ENCODE data around the gene SYT15. TPM values are rescaled to one million over a fixed set of nuclear protein-coding genes. Genes with fewer than 3 reads are reported as not detected.
"Not testable (repeated sequence)": the region's sequence is repeated elsewhere in the genome, so short reads cannot be mapped to it uniquely, and the experiment has no call there.

The SYT15 gene
- polyA plus RNA-seq, 1 of the 3 experiments (the other 2 are of a cell fraction) = 0.07 TPM

GRCh38 chr10:46616227-46616626 is 37.3 kb downstream of the SYT15 start:
- H3K79me2 ChIP-seq (ENCODE audit: insufficient read depth); DNase-seq; H3K9me2 ChIP-seq; H3K36me3 ChIP-seq (replicated peaks in 1 of 2; ENCODE audit: control insufficient read depth in 1 of 2, insufficient read depth in 2 of 2, low read length in 1 of 2); H3F3A ChIP-seq (replicated peaks; ENCODE audit: insufficient read depth); H3K27ac ChIP-seq (ENCODE audit: low read depth in 2 of 2, low read length in 1 of 2); H3K4me3 ChIP-seq (ENCODE audit: low read depth in 2 of 2, low read length in 1 of 2); H3K27me3 ChIP-seq (ENCODE audit: insufficient read depth); H3K4me2 ChIP-seq; H2AFZ ChIP-seq (ENCODE audit: low read depth); H3K4me1 ChIP-seq (ENCODE audit: control insufficient read depth in 1 of 2, insufficient read depth in 2 of 2, low read depth in 1 of 2, low read length in 1 of 2); H3K9ac ChIP-seq; POLR2A ChIA-PET; CTCF ChIA-PET; H4K20me1 ChIP-seq (ENCODE audit: insufficient read depth); H3K9me3 ChIP-seq: not testable (repeated sequence)
- WGBS (ENCODE audit: low lambda C conversion rate) = no CpG with 5 or more reads among the region's 3 CpGs

GRCh38 chr10:46617134-46617533 is 38.2 kb downstream of the SYT15 start:
- H3K9me2 ChIP-seq; DNase-seq; H2AFZ ChIP-seq (ENCODE audit: low read depth); H3K4me3 ChIP-seq (ENCODE audit: low read depth in 2 of 2, low read length in 1 of 2); CTCF ChIA-PET; H3K79me2 ChIP-seq (ENCODE audit: insufficient read depth); H3K4me1 ChIP-seq (ENCODE audit: control insufficient read depth in 1 of 2, insufficient read depth in 2 of 2, low read depth in 1 of 2, low read length in 1 of 2); H3K9me3 ChIP-seq; H3K27me3 ChIP-seq (ENCODE audit: insufficient read depth); H3K36me3 ChIP-seq (replicated peaks in 1 of 2; ENCODE audit: control insufficient read depth in 1 of 2, insufficient read depth in 2 of 2, low read length in 1 of 2); H3K27ac ChIP-seq (ENCODE audit: low read depth in 2 of 2, low read length in 1 of 2); H3K9ac ChIP-seq; H3F3A ChIP-seq (replicated peaks; ENCODE audit: insufficient read depth); H4K20me1 ChIP-seq (ENCODE audit: insufficient read depth); POLR2A ChIA-PET; H3K4me2 ChIP-seq: not testable (repeated sequence)
- 27% methylated on average over 3 of the region's 4 CpGs for WGBS (ENCODE audit: low lambda C conversion rate)

DNA sequence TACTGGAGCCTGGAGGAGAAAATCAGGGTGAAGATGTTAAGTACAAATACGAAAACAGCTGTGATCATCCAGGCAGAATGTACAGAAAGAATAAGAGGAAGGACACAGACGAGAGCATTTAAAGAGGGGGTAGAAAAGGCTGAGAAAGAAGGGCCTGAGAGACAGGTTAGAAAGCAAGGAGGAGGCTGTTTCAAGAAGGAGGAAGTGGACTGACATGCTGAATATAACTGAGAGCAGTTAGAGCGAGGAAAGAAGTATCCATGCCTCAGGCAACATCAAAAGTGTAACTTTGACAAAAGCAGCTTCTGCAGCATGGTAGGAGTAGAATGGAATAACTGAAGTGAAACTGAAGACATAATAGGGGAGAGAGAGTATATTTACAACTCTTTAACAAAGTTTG is 39.0 kb downstream of the SYT15 start:
- H4K20me1 ChIP-seq (ENCODE audit: insufficient read depth); H3K4me3 ChIP-seq (ENCODE audit: low read depth in 2 of 2, low read length in 1 of 2); H3F3A ChIP-seq (replicated peaks; ENCODE audit: insufficient read depth); CTCF ChIA-PET; H3K27ac ChIP-seq (ENCODE audit: low read depth in 2 of 2, low read length in 1 of 2); H3K4me2 ChIP-seq; H2AFZ ChIP-seq (ENCODE audit: low read depth); H3K27me3 ChIP-seq (ENCODE audit: insufficient read depth); POLR2A ChIA-PET; H3K9me2 ChIP-seq; H3K9me3 ChIP-seq; H3K79me2 ChIP-seq (ENCODE audit: insufficient read depth); H3K4me1 ChIP-seq (ENCODE audit: control insufficient read depth in 1 of 2, insufficient read depth in 2 of 2, low read depth in 1 of 2, low read length in 1 of 2); H3K36me3 ChIP-seq (replicated peaks in 1 of 2; ENCODE audit: control insufficient read depth in 1 of 2, insufficient read depth in 2 of 2, low read length in 1 of 2); DNase-seq; H3K9ac ChIP-seq: not testable (repeated sequence)
- WGBS (ENCODE audit: low lambda C conversion rate) = 31% methylated on average over 2 of the region's 3 CpGs

DNA sequence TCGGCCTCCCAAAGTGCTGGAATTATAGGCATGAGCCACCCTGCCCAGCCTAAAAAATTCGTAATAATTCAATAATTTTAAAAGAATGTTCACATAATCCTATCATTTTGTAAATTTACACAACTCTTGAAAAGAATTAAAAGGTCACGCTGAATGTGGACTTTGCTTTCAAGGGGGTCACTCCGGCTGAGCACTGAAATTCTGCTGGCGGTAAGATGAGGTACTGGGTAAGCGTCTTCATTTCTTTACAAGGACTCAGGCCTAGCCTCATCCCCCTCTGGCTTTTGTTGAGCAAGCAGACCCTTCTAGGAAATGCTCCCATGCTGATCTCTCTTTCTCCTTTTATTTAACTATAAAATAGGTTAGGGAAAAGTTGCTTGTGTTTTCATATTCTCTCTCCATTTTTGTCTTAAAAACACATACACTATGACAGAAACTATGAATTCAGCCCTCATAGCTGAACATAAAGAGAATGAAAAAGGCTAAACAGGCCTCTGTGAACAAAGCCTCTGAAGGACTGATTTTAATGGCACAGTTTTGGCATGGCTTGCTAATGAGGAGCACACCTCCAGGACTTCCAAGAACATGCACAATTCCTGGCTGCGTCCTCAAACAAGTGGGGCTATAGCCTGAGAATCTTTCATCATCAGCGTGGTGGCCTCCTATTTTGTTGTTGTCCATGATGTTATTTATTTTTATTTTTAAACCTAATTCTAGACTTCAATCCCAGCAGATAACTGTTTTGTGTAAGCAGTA is 45.1 kb downstream of the SYT15 start:
- H3K4me1 ChIP-seq (ENCODE audit: control insufficient read depth in 1 of 2, insufficient read depth in 2 of 2, low read depth in 1 of 2, low read length in 1 of 2); H3K27me3 ChIP-seq (ENCODE audit: insufficient read depth); H3K79me2 ChIP-seq (ENCODE audit: insufficient read depth); H3K9ac ChIP-seq; H3K9me3 ChIP-seq; H2AFZ ChIP-seq (ENCODE audit: low read depth); H3K4me2 ChIP-seq; H3K36me3 ChIP-seq (replicated peaks in 1 of 2; ENCODE audit: control insufficient read depth in 1 of 2, insufficient read depth in 2 of 2, low read length in 1 of 2); H4K20me1 ChIP-seq (ENCODE audit: insufficient read depth); H3K27ac ChIP-seq (ENCODE audit: low read depth in 2 of 2, low read length in 1 of 2); POLR2A ChIA-PET; H3K9me2 ChIP-seq; DNase-seq; H3F3A ChIP-seq (replicated peaks; ENCODE audit: insufficient read depth); CTCF ChIA-PET; H3K4me3 ChIP-seq (ENCODE audit: low read depth in 2 of 2, low read length in 1 of 2): not testable (repeated sequence)
- 72% methylated on average over 4 of the region's 8 CpGs for WGBS (ENCODE audit: low lambda C conversion rate)

- H2AFZ ChIP-seq (ENCODE audit: low read depth); H3K36me3 ChIP-seq (replicated peaks in 1 of 2; ENCODE audit: control insufficient read depth in 1 of 2, insufficient read depth in 2 of 2, low read length in 1 of 2); POLR2A ChIA-PET; DNase-seq; H3F3A ChIP-seq (replicated peaks; ENCODE audit: insufficient read depth); H3K4me1 ChIP-seq (ENCODE audit: control insufficient read depth in 1 of 2, insufficient read depth in 2 of 2, low read depth in 1 of 2, low read length in 1 of 2); H3K9me2 ChIP-seq; H3K9ac ChIP-seq; H3K4me3 ChIP-seq (ENCODE audit: low read depth in 2 of 2, low read length in 1 of 2); H3K79me2 ChIP-seq (ENCODE audit: insufficient read depth); H3K9me3 ChIP-seq; H3K27me3 ChIP-seq (ENCODE audit: insufficient read depth); CTCF ChIA-PET; H3K4me2 ChIP-seq; H4K20me1 ChIP-seq (ENCODE audit: insufficient read depth); H3K27ac ChIP-seq (ENCODE audit: low read depth in 2 of 2, low read length in 1 of 2): not testable (repeated sequence)
- no CpG with 5 or more reads among the region's 1 CpG for WGBS (ENCODE audit: low lambda C conversion rate)
Measured at GRCh38 chr10:46629805-46630204, 50.9 kb downstream of the SYT15 start.

- H3K36me3 ChIP-seq (replicated peaks in 1 of 2; ENCODE audit: control insufficient read depth in 1 of 2, insufficient read depth in 2 of 2, low read length in 1 of 2); H4K20me1 ChIP-seq (ENCODE audit: insufficient read depth); H3F3A ChIP-seq (replicated peaks; ENCODE audit: insufficient read depth); H3K9ac ChIP-seq; H3K4me2 ChIP-seq; H3K9me2 ChIP-seq; H3K4me3 ChIP-seq (ENCODE audit: low read depth in 2 of 2, low read length in 1 of 2); H3K27me3 ChIP-seq (ENCODE audit: insufficient read depth); POLR2A ChIA-PET; H3K79me2 ChIP-seq (ENCODE audit: insufficient read depth); H3K27ac ChIP-seq (ENCODE audit: low read depth in 2 of 2, low read length in 1 of 2); CTCF ChIA-PET; H3K4me1 ChIP-seq (ENCODE audit: control insufficient read depth in 1 of 2, insufficient read depth in 2 of 2, low read depth in 1 of 2, low read length in 1 of 2); DNase-seq; H3K9me3 ChIP-seq; H2AFZ ChIP-seq (ENCODE audit: low read depth): not testable (repeated sequence)
- no CpG with 5 or more reads among the region's 3 CpGs for WGBS (ENCODE audit: low lambda C conversion rate)
Measured at GRCh38 chr10:46630816-46631215, 51.9 kb downstream of the SYT15 start.

- H3K4me1 ChIP-seq (ENCODE audit: control insufficient read depth in 1 of 2, insufficient read depth in 2 of 2, low read depth in 1 of 2, low read length in 1 of 2); H3K9ac ChIP-seq; H3K36me3 ChIP-seq (replicated peaks in 1 of 2; ENCODE audit: control insufficient read depth in 1 of 2, insufficient read depth in 2 of 2, low read length in 1 of 2); DNase-seq; H3K4me2 ChIP-seq; H3K9me2 ChIP-seq; H3F3A ChIP-seq (replicated peaks; ENCODE audit: insufficient read depth); H3K9me3 ChIP-seq; H3K4me3 ChIP-seq (ENCODE audit: low read depth in 2 of 2, low read length in 1 of 2); POLR2A ChIA-PET; H2AFZ ChIP-seq (ENCODE audit: low read depth); H3K79me2 ChIP-seq (ENCODE audit: insufficient read depth); H3K27ac ChIP-seq (ENCODE audit: low read depth in 2 of 2, low read length in 1 of 2); CTCF ChIA-PET; H3K27me3 ChIP-seq (ENCODE audit: insufficient read depth); H4K20me1 ChIP-seq (ENCODE audit: insufficient read depth): not testable (repeated sequence)
- no CpG with 5 or more reads among the region's 3 CpGs for WGBS (ENCODE audit: low lambda C conversion rate)
Measured at GRCh38 chr10:46631683-46632082, 52.8 kb downstream of the SYT15 start.
